HG03108 (cell line): ENCODE results near the gene DNAJA3.
"Not testable (repeated sequence)": the region's sequence is repeated elsewhere in the genome, so short reads cannot be mapped to it uniquely, and the experiment has no call there.

Experiments used
- ATAC-seq: cut with Tn5 transposase; IDR thresholded peaks from one replicate; pipeline ENCODE4 v1.9.1; 2021; ENCODE audit warnings: moderate library complexity; ENCODE audit not compliant: unreplicated experiment

DNAJA3 gene

DNA sequence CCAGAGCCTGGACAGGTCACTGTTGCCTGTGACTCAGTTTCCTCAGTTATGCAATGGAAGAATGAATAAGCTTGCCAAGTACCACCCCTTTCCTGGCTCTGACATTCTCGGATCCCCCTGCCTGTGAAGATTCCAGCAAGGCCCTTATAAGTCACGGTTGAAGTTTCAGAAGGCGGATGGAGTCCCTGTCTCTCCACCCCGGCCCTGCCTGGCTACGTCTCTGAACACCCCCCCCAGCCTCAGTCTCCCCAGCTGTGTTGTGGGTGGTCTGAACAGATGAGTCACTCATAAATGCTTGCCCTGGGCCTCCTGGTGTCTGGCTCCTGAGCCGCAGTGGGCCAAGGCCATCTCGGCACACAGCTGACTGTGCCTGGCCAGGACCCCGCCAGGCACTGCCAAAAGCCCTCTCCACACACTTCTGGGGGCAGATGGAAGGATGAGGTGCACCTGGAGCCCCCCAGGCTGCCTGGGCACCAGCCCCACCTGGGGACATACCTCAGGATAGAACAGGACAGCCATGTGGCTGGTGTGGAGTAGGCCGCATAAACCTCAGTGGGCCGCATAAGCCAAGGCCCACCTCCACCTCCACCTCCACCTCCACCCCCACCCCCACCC lies 38.6 kb upstream of the DNAJA3 start:
- no peak for ATAC-seq

DNA sequence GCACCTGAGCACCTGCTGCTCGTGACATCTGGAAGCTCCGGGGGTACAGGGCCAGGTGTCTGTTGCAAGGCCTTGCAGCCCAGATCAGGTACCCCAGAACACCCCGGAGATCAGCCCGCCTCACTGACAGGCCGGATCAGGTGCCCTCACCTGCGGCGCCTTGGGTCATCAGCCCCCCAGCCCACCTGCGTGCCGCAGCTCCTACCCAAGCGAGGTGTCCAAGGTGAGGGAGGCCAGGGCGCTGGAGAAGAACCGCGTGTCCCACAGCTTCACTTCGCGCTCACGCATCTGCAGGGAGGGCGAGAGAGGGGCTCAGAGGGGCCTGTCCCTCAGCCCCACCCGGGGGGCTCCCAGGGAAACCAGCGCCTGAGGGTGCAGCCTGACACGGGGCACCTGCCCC lies 37.9 kb upstream of the DNAJA3 start:
- ATAC-seq, result no peak

DNA sequence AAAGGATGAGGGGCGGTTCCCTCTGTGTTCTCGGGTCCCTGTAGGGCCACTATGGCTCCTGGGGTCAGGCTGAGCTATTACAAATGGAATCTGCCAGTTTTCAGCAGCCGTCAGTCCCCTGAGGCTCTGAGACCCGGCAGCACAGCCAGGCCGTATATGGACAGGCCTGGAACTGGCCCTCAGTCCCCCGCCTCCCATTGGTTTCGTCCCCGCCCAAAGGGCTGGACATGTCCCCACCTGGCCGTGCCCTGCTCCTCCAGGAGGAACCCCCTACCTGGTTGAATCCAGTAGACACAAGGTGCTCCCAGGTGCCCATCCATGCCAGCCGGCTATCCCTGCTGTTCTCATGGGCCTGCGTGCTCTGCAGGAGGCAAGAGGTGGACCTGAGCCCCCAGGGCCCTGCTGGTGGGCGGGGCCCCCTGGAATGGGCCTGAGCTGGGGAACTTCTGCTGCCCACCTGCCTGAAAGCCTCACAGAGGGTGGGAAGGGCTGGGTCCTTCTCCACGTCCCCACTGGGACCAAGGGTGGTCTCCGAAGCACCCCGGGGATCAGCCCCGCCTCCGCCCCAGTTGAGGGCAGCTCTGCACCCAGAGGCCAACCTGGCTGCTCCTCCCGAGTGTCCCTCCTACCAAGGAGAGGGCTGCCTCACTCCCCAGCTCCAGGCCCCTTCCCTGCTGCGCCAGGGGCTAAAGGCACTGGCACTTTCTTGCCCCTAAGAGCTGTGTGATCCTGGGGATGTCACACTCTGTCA lies 37.2 kb upstream of the DNAJA3 start:
- no peak for ATAC-seq

DNA sequence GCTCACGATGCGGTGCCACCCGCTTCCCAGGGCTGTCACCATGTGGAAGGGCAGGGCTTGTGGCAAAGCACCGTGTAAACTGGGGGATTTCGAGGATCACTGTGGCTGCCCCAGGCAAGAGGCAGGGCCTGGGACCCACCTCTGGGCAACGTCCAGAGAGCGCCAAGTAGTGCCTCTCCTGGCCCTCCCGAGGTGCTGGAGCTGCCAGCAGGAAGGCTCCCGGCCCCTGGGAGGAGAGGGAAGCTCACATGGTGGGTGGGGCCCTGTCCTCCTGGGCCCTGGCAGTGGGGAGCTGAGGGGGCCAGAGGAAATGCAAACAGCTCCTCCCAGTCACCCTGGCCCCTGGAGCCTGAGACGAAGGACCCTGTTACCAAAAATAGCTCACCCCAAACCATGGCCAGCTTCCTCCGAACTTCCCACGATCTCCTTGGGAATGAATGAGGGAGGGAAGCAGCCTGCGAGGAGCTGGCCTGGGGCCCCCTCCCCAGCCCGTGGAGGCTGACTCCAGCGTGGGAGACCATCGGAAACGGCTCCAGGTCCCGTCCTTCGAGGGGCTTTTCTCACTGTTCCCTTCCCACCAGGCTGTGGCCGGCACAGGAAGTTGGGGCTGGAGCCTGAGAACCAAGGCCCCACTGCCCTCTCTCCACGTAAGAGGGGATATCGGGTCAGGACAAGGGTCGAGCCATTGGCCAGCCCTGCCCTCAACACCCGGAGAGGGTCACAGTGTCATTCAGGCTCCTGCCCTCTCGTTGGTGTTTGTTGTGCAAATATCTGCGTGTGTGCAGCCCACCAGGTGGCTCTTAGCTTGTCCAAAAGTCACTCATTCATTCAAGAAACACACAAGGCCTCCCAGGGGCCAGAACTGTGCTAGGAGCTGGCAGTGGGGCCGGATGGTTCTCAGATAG lies 36.4 kb upstream of the DNAJA3 start:
- ATAC-seq, result no peak

DNA sequence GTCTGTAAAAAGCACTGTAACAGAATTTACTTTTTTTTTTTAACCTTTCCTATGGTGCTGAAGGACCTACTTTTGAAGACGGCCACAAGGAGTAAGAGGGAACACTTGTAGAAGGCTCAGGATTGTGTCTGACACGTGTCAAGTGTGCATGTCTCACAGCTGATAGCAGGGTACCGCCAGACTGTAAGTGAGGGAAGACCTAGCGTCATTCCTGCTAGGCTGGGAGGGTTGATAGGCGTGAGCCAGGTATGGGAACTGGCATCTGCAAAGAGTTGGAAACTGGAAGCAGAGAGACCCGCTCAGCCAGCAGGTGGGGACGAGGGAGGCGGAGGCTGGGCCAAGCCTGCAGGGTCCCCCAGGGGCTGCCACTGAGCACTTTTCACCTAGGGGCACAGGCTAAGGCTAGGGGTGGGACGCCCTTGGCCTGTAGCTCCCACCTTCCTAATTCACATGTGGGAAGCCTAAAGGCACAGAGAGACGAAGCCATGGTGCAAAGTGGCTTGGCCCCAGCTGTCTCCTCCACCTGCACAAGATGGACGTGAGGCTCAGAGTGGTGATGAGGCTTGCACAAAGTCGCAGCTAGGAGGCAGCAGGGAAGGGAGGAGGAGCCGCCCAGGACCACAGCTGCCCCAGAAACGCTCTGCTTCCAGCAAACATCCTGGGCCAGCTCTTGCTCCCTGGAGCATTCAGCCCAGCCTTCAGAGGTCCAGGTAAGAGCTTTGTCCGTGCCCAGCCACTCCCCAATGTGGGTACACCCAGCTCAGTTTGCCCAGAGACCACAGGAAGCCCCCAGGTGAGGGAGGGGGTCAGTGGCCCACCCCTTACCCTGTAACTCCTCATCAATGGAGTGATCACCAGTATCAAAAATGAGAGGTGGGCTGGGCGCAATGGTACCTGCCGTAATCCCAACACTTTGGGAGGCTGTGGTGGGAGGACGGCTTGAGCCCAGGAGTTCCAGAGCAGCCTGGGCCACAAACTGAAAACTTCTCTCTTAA lies 35.1 kb upstream of the DNAJA3 start:
- no peak for ATAC-seq

DNA sequence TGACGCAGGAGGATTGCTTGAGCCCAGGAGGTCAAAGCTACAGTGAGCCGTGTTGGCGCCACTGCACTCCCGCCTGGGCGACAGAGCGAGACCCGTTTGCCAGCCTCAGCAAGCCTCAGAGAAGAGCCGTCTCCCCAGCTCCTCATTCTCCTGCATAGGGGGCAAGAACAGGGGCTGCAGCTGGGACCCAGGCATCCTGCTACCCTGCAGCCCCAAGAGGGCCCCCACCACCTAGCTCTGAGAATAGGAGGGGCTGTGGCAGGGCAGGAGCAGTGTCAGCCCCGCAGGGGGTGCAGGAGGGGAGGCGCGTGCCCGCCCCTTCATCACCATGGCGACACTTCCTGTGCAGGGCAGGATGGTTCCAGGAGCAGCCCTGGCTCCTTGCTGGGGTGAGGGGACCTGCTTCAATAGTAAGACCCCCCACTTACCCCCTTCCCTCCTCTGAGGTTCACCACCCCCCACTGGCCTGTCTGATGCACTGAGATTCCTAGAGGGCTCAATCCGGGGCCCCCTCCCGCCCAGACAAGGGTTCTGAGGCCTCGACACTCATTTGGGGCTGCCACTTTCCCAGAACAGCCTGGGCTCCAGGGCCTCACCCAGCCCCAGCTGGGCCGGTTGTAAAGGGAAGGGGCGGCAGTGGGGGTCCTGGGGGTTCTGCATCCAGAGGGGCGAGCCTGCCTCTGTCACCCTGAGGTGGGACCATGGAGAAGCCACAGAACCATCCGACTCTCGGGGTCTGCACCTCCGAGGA lies 33.9 kb upstream of the DNAJA3 start:
- ATAC-seq, result no peak

DNA sequence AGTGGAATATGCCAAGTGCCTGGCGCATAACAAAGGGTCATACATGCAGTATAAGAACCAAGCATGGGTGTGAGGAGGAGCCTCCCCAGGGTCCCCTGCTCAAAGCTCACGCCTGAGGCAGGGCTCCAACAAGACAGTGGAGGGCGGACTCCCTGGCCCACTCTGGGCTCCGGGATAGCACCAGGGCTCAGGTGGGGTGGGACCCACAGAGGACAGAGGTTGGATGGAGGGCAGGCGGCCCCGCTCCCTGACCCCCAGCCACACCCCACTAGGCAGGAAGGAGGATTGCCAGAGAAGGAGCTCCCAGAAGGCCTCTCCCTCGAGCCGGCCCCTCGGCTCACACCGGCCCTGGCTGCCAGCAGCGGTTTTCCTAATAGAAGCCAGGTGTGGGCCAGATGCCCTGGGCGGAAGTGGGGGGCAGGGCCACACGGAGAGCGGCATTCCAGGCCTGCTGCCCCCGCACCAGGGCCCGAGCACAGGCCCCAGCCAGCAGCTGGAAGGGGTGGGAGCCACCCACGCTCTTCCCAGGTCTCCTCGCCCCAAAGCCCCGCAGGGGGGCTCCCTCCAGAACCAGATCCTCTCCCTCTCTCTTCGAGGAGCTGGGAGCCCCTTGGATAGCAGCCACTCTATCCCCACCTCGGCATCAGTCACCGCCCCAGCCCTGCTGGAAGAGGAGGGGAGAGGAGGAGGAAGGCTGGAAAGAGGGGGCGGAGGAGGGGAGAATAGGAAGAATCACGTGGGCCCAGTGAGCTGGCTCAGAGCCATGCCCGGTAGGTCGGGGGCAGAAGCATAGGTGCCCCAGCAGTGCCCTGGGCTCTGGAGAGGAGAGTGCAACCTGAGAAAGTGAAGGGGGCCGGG lies 33.1 kb upstream of the DNAJA3 start:
- ATAC-seq, result no peak

DNA sequence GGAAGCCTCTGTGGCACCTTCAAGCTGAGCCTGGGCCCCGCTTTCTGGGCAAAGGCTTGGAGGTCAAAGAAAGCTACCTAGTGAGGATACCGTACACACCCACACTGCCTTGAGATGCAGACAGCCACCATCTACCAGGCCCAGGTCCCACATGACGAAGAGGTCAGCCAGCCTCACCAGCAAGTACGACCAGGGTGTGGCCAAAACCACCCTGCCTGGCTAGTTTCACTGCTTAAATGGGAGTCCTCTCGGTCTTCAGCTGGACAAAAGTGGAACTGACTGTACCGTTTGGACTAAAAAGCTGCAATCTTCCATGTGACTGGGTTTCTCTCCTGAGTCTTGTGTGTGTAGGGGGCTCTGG lies 32.4 kb upstream of the DNAJA3 start:
- no peak for ATAC-seq

DNA sequence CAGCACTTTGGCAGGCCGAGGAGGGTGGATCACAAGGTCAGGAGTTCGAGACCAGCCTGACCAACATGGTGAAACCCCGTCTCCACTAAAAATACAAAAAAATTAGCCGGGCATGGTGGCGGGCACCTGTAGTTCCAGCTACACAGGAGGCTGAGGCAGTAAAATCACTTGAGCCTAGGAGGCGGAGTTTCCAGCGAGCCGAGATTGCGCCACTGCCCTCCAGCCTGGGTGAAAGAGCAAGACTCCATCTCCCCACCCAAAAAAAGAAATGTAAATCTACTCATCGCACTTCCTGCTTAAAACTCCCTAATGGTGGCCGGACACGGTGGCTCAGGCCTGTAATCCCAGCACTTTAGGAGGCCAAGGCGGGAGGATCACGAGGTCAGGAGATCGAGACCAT lies 31.8 kb upstream of the DNAJA3 start:
- ATAC-seq, result not testable (repeated sequence)

DNA sequence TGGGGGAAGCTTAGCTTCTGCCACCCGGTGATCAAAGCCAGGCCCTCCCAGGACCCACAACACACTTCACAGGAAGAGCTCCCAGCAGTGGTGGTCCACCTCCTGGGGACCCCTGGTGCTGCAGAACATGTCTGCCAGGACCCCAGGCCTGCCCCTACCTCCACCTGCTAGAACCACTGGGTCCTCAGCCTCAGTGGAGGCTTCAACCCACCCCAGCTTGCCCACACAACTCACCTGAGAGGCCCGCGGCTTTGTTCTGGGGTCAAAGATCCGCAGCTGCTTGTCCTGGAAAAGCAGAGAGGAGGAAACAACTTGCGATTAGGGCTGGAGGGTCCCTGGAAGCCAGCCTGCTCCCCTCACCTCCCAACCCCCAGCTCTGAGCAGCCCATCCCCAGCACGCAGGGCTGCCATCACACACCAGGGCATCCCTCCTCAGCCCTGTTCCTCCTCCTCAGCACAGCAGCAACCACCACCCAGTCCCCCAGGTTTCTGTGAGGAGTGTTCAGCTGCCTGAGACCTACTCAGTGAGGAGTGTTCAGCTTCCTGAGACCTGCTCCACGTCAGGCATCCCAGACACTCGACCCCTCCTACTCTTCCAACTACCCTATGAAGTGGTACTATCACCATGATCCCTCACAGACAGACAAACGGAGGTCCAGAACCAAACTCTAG lies 30.5 kb upstream of the DNAJA3 start:
- no peak for ATAC-seq

DNA sequence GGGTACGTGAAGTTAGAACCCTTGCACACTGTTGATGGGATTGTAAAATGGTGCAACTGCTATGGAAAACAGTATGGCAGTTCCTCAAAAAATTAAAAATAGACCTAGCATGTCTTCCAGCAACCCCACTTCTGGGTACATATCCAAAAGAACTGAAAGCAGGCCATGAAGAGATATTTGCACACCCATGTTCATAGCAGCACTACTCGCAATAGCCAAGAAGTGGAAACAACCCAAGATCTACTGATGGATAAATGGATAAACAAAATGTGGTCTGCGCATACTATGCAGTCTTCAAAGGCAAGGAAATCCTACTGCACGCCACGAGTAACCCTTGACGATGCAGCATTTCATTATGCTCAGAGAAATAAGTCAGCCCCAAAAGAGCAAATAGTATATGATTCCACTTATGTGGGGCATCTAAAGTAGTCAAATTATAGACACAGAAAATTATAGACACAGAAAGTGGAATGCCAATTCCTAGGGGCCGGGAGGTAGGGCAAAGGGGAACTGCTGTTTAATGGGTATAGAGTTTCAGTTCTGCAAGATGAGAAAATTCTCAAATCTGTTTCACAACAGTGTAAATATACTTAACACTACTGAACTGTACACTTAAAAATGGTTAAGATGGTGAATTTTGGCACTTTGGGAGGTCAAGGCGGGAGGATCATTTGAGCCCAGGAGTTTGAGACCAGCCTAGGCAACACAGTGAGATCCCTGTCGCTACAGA lies 26.5 kb upstream of the DNAJA3 start:
- no peak for ATAC-seq

DNA sequence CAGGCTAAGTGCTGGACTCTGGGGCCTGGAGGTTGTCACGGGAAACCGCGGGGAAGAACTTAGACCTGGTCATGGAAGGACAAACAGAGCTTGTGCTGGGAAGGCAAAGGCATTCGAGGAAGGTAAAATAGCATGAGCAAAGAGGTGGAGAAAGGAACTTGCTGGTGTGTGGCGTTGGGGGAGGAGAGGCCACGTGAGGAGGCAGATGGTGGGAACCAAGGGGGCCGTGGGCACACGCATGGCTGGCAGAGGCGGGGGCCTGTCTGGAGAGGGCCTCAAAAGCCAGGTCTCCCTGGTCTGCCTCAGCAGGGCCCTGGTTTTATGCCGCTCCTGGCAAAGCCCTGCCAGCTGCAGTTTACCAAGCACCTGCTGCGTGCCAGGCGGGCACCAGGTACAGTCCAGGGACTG lies 24.6 kb upstream of the DNAJA3 start:
- ATAC-seq, result no peak

DNA sequence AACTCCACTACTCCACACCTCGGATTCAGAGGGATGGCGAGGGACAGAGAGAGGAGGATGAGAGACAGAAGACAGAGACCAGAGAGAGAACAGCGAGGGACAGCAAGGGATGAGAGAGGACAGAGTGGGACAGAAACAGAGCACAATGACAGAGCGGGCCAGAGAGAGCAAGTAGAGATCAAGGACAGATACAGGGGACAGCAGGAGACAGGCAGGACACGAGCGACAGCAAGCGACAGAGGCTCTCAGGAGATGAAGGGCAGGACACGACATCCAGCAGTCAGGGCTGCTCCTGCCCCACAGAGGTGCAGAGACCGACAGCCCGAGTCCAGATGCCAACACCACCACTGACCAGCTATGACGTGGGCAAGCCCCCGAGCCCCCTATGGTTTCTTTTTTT lies 24.2 kb upstream of the DNAJA3 start:
- no peak for ATAC-seq

DNA sequence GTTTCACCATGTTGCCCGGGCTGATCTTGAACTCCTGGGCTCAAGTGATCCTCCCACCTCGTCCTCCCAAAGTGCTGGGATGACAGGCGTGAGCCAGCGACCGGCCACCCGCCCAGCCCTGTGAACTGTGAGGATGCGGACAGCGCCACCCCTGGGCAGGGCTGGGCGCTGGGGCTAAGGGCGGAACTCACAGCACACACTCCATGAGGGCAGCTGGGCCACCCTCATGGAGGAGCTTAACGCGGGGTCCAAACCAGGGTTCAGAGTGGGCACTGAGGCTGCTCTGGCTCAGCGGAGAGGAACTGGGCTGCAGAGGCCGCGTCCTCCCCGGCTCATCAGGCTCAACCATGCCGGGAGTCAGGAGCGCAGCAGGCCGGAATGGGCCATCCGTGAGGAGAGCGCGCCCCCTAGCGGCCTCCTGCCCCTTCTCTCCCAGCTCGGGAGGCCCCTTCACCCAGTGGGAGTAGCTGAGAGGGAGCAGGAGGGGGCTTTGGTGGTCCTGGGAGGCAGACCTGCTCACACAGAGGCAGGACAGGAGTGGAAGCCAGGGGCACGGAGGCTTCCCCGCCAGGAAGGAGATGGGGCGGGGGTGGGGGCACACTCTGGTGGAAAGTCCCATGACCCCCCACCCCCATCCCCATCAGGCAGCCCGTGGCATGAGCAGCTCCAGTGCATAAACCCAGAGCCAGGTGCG lies 23.1 kb upstream of the DNAJA3 start:
- no peak for ATAC-seq

DNA sequence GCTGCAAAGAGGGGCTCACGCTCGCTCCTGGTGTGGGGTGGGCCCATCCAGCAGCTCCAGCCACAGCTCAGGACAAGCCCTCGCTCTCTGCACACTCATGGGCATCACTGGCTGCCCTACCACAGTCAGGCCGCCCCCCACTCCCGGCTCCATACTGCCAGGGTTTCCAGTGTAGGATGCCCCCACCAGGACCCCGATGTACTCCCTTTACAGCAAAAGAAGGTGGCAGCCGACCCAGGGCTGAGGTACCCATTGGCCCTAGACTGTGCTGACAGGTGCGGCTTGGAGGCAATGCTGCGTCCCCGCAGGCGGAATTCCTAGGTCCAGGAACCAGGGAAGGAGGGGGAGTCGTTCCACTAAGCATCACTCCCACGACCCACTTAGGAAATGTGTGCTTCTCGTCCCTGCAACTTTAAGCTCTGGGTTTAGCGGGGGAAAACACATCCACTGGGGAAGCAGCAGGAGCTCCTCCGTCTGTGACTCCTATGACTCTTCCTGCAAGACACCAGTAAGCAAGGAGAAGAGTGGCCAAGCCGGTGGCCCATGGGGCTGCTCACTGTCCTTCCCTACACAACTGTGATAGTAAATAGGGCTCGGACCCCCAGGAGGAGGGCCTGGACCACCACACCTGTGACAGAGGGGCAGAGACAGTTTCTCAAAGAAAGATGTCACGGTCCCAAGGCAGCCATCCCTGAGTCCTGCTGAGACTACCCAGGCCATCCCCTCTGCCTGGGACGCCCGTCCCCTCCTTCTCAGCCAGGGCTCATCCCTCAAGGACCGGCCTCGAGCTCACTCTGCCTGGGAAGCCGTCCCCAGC lies 22.3 kb upstream of the DNAJA3 start:
- ATAC-seq, result no peak

DNA sequence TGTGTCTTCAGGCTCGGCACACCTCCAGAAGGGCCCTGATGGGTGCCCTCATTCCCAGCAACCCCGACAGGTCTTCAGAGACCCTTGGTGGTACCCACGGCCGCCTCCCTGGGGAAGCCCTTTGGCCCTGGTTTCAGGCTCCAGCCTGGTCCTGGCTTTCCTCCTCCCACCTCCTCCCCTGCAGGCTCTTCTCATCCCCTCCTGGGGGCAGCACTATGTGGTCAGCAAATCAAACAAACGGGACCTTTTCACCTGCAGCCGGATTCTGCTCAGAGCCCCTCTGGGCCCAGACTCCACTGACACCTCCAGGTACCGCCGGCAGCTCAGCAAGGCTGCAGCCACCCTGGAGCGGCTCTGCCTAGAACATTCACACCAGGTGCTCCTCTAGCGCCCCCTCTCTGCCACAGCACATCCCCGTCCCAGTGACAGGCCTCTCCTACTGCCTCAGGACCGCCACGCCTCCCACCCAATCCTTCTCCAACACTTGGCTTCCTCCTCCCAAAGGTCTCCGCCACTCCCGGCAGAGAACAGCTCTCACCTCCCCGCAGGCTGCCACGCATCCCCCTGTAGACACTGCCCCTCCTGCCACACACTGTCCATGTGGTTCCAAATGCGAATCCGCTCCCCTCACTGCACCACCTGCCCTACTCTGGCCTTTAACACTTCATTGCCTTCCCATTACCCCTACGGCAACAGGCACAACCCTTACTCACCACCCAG lies 21.3 kb upstream of the DNAJA3 start:
- no peak for ATAC-seq
